Ectodermal cell (in vitro differentiated cells): Measurements from ENCODE around the gene YTHDC1.

Experiments used
- H3K27ac ChIP-seq: 2 replicates; pipeline ENCODE4 v1.7.0; 2013; ENCODE audit warnings: mild to moderate bottlenecking, low read depth, low read length; ENCODE audit not compliant: insufficient read depth, poor library complexity, severe bottlenecking
- H3K27me3 ChIP-seq: 2 replicates; pipeline ENCODE4 v1.7.0; 2013; ENCODE audit warnings: mild to moderate bottlenecking, low read length; ENCODE audit not compliant: insufficient read depth, control insufficient read depth, poor library complexity, severe bottlenecking
- H3K36me3 ChIP-seq: one replicate; pipeline ENCODE4 v1.7.0; 2013; ENCODE audit warnings: low read length; ENCODE audit not compliant: control insufficient read depth, insufficient read depth
- H3K4me1 ChIP-seq: one replicate; pipeline ENCODE4 v1.7.0; 2013; ENCODE audit warnings: low read length; ENCODE audit not compliant: control insufficient read depth, insufficient read depth
- H3K4me3 ChIP-seq: 2 replicates; pipeline ENCODE4 v1.7.0; 2013; ENCODE audit warnings: low read depth, low read length, control low read depth; ENCODE audit not compliant: insufficient read depth
- H3K9me3 ChIP-seq: 2 replicates; pipeline ENCODE4 v1.7.0; 2013; ENCODE audit warnings: mild to moderate bottlenecking, low read length, moderate library complexity; ENCODE audit not compliant: control insufficient read depth
- WGBS, 2 experiments: methylation state at CpG; one replicate each; pipeline ENCODE4 v1.1.7; 2013; ENCODE audit warnings: missing lambda C conversion rate in 2 of 2; 5-methylcytosine and 5-hydroxymethylcytosine counted together

YTHDC1 gene

GRCh38 chr4:68337522-68337921 lies 12.4 kb downstream of the YTHDC1 start:
- Histone ChIP-seq H3K9me3 (no peaks in the 10 kb centered on the region), H3K4me1 (no peaks in the 10 kb centered on the region), H3K27me3 (no peaks in the 10 kb centered on the region), H3K4me3 (no peak overlapping the region), H3K27ac (no peak overlapping the region), H3K36me3 (peaks cover 27% of the 10 kb centered on the region)
- WGBS, 2 experiments, result 94 to 96% methylated on average over 5 of the region's 7 CpGs

- Histone ChIP-seq H3K9me3 (no peaks in the 10 kb centered on the region), H3K36me3 (peaks cover 27% of the 10 kb centered on the region), H3K4me3 (no peak overlapping the region), H3K27ac (no peak overlapping the region), H3K27me3 (no peaks in the 10 kb centered on the region), H3K4me1 (no peaks in the 10 kb centered on the region)
- 88 to 96% methylated on average over 1 of the region's 1 CpG for WGBS, 2 experiments
Measured at GRCh38 chr4:68337004-68337403, 12.9 kb downstream of the YTHDC1 start.

GRCh38 chr4:68336530-68336929 lies 13.4 kb downstream of the YTHDC1 start:
- no peaks in the 10 kb centered on the region for H3K4me1 ChIP-seq
- no peaks in the 10 kb centered on the region for H3K27me3 ChIP-seq
- H3K4me3 ChIP-seq, result no peak overlapping the region
- H3K9me3 ChIP-seq, result no peaks in the 10 kb centered on the region
- no peak overlapping the region for H3K27ac ChIP-seq
- peaks cover 27% of the 10 kb centered on the region for H3K36me3 ChIP-seq

- Histone ChIP-seq H3K36me3 (peaks cover 31% of the 10 kb centered on the region), H3K4me1 (no peaks in the 10 kb centered on the region), H3K27me3 (no peaks in the 10 kb centered on the region), H3K4me3 (no peak overlapping the region), H3K27ac (no peak overlapping the region), H3K9me3 (no peaks in the 10 kb centered on the region)
- WGBS, 2 experiments, result no CpG with 5 or more reads among the region's 1 CpG
Measured at GRCh38 chr4:68326141-68326540, 23.7 kb downstream of the YTHDC1 start.

- no peaks in the 10 kb centered on the region for H3K9me3 ChIP-seq
- H3K27ac ChIP-seq, result no peak overlapping the region
- peaks cover 28% of the 10 kb centered on the region for H3K36me3 ChIP-seq
- 100% methylated on average over 3 of the region's 4 CpGs for WGBS, 2 experiments
- H3K27me3 ChIP-seq, result no peaks in the 10 kb centered on the region
- H3K4me1 ChIP-seq, result no peaks in the 10 kb centered on the region
- no peak overlapping the region for H3K4me3 ChIP-seq
Measured at GRCh38 chr4:68324519-68325262, 25.2 kb downstream of the YTHDC1 start.

- WGBS, 2 experiments, result no CpG with 5 or more reads among the region's 1 CpG
- Histone ChIP-seq H3K27me3 (no peaks in the 10 kb centered on the region), H3K27ac (no peak overlapping the region), H3K4me1 (no peaks in the 10 kb centered on the region), H3K9me3 (no peaks in the 10 kb centered on the region), H3K36me3 (peaks cover 30% of the 10 kb centered on the region), H3K4me3 (no peak overlapping the region)
Measured at GRCh38 chr4:68319040-68319439, 30.9 kb downstream of the YTHDC1 start.

GRCh38 chr4:68316193-68316969 lies 33.5 kb downstream of the YTHDC1 start:
- 74 to 85% methylated on average over 3 to 5 of the region's 5 CpGs for WGBS, 2 experiments
- Histone ChIP-seq H3K27me3 (no peaks in the 10 kb centered on the region), H3K9me3 (no peaks in the 10 kb centered on the region), H3K36me3 (peaks cover 29% of the 10 kb centered on the region), H3K27ac (no peak overlapping the region), H3K4me3 (no peak overlapping the region), H3K4me1 (no peaks in the 10 kb centered on the region)

- Histone ChIP-seq H3K4me1 (no peaks in the 10 kb centered on the region), H3K27me3 (no peaks in the 10 kb centered on the region), H3K36me3 (peaks cover 18% of the 10 kb centered on the region), H3K27ac (no peak overlapping the region), H3K9me3 (no peaks in the 10 kb centered on the region), H3K4me3 (no peak overlapping the region)
- WGBS, 2 experiments, result 93 to 95% methylated on average over 3 of the region's 3 CpGs
Measured at GRCh38 chr4:68310651-68311247, 39.1 kb downstream of the YTHDC1 start.

- H3K4me1 ChIP-seq, result no peaks in the 10 kb centered on the region
Measured at GRCh38 chr4:68304731-68305130, 45.2 kb downstream of the YTHDC1 start.

More at GRCh38 chr4:68304731-68305130, 45.2 kb downstream of the YTHDC1 start:
- Histone ChIP-seq H3K4me3 (no peak overlapping the region), H3K27me3 (no peaks in the 10 kb centered on the region), H3K9me3 (no peaks in the 10 kb centered on the region), H3K27ac (no peak overlapping the region), H3K36me3 (no peaks in the 10 kb centered on the region)
- WGBS, 2 experiments, result 93% methylated on average over 9 of the region's 9 CpGs
